GM12891 (cell line): ENCODE results near the gene KLHL14. TPM values are rescaled to one million over a fixed set of nuclear protein-coding genes. Genes with fewer than 3 reads are reported as not detected.
A peak's percentile ranks its signal among the peaks of the same experiment; 100 is the strongest.

Experiments used
- DNase-seq: peaks from one replicate; pipeline ENCODE4 v3.0.0; 2011; ENCODE audit warnings: low spot score; ENCODE audit not compliant: insufficient read length
- FAIRE-seq: peaks from 2 replicates; lab custom pipeline; 2011; peaks lifted over from hg19 to GRCh38; lab: Jason Lieb, UNC
- PAX5 ChIP-seq: IDR thresholded peaks from 2 replicates; pipeline ENCODE4 v1.6.1; 2011; ENCODE audit warnings: low read length, moderate library complexity, mild to moderate bottlenecking; ENCODE audit not compliant: insufficient read depth, severe bottlenecking
- POLR2A ChIP-seq: IDR thresholded peaks from 2 replicates; pipeline ENCODE4 v1.6.1; 2011; ENCODE audit warnings: low read depth, low read length, control low read depth
- POLR2AphosphoS5 ChIP-seq: IDR thresholded peaks from 2 replicates; pipeline ENCODE4 v1.6.1; 2011; ENCODE audit warnings: low read depth, low read length, control low read depth
- POU2F2 ChIP-seq: IDR thresholded peaks from 2 replicates; pipeline ENCODE4 v1.6.1; 2011; ENCODE audit warnings: low read depth, mild to moderate bottlenecking, control low read depth, low read length, moderate library complexity
- SPI1 ChIP-seq: IDR thresholded peaks from 2 replicates; pipeline ENCODE4 v1.6.1; 2011; ENCODE audit warnings: low read depth, low read length, control low read depth
- TAF1 ChIP-seq: IDR thresholded peaks from 2 replicates; pipeline ENCODE4 v1.6.1; 2011; ENCODE audit warnings: low read depth, low read length, control low read depth
- polyA plus RNA-seq: library from polyadenylated mRNA; unstranded; fragments of >200 nt; gene quantifications from one replicate; pipeline ENCODE4 v1.2.1, GENCODE V29; 2012; ENCODE audit warnings: low read depth, missing spikeins, inconsistent platforms; ENCODE audit not compliant: missing spikeins

Gene KLHL14
- 0.22 TPM for polyA plus RNA-seq

- no peak for DNase-seq
- no peak for TF ChIP-seq TAF1
- peak; percentile 37 for TF ChIP-seq PAX5
- FAIRE-seq: no peak
Measured at GRCh38 chr18:32772581-32773381, at the start of gene KLHL14. Gene KLHL14 (minus strand): TSS chr18:32773023. CDS start chr18:32770591, 2,432 bp downstream.

GRCh38 chr18:32822197-32822596 lies 49.4 kb upstream of the KLHL14 start:
- no peak for FAIRE-seq
- no peak for DNase-seq
- TF ChIP-seq PAX5 (no peak), TAF1 (no peak), POLR2AphosphoS5 (no peak), POU2F2 (no peak), SPI1 (no peak), POLR2A (no peak)

GRCh38 chr18:32815881-32816280 lies 43.1 kb upstream of the KLHL14 start:
- no peak for TF ChIP-seq PAX5
- DNase-seq (no peak), FAIRE-seq (no peak)

- no peak for FAIRE-seq
Measured at GRCh38 chr18:32812342-32812741, 39.5 kb upstream of the KLHL14 start.

GRCh38 chr18:32810314-32810713 lies 37.5 kb upstream of the KLHL14 start:
- TF ChIP-seq TAF1 (no peak), SPI1 (no peak), POLR2A (no peak), POLR2AphosphoS5 (no peak), POU2F2 (no peak), PAX5 (no peak)
- DNase-seq (no peak), FAIRE-seq (no peak)

More at GRCh38 chr18:32812342-32812741, 39.5 kb upstream of the KLHL14 start:
- DNase-seq: no peak
- TF ChIP-seq POLR2A (no peak), TAF1 (no peak), SPI1 (no peak), POLR2AphosphoS5 (no peak), POU2F2 (no peak), PAX5 (no peak)

- TF ChIP-seq TAF1: no peak
- no peak for TF ChIP-seq POLR2A
- TF ChIP-seq POLR2AphosphoS5: no peak
- TF ChIP-seq POU2F2: no peak
- TF ChIP-seq PAX5: no peak
- no peak for TF ChIP-seq SPI1
- no peak for FAIRE-seq
Measured at GRCh38 chr18:32805354-32805753, 32.5 kb upstream of the KLHL14 start.

GRCh38 chr18:32804134-32804888 lies 31.5 kb upstream of the KLHL14 start:
- TF ChIP-seq PAX5 (no peak), POLR2AphosphoS5 (no peak), TAF1 (no peak), POU2F2 (no peak), SPI1 (no peak), POLR2A (no peak)
- DNase-seq (no peak), FAIRE-seq (no peak)

More at GRCh38 chr18:32805354-32805753, 32.5 kb upstream of the KLHL14 start:
- no peak for DNase-seq

- TF ChIP-seq PAX5 (peak; percentile 47), POLR2AphosphoS5 (no peak)
- DNase-seq: no peak
- FAIRE-seq: no peak
Measured at GRCh38 chr18:32803568-32803967, 30.7 kb upstream of the KLHL14 start.

GRCh38 chr18:32802591-32803451 lies 30.0 kb upstream of the KLHL14 start:
- FAIRE-seq: peak; percentile 47
- TF ChIP-seq POLR2A: no peak
- TF ChIP-seq POLR2AphosphoS5: no peak
- no peak for TF ChIP-seq PAX5
- TF ChIP-seq TAF1: no peak
- no peak for TF ChIP-seq SPI1
- TF ChIP-seq POU2F2: no peak
- no peak for DNase-seq

- no peak for DNase-seq
- TF ChIP-seq POLR2A: no peak
- no peak for TF ChIP-seq PAX5
- TF ChIP-seq POU2F2: no peak
- no peak for TF ChIP-seq SPI1
- no peak for TF ChIP-seq POLR2AphosphoS5
- no peak for TF ChIP-seq TAF1
- FAIRE-seq: no peak
Measured at GRCh38 chr18:32801228-32801627, 28.4 kb upstream of the KLHL14 start.
